ENCODE measurements around the gene INPP5J. TPM values are rescaled to one million over a fixed set of nuclear protein-coding genes. Genes with fewer than 3 reads are reported as not detected.

The INPP5J gene
- total RNA-seq, 2 experiments from 2014 or later = 0.59 to 0.69 TPM

GRCh38 chr22:31136711-31137110 is 13.9 kb downstream of the INPP5J start:
- H3K27ac ChIP-seq (ENCODE audit: low read depth in 1 of 2, low read length in 2 of 2) = no peak overlapping the region
- no peaks in the 10 kb centered on the region for H3K36me3 ChIP-seq (ENCODE audit: insufficient read depth, low read length)
- no peaks in the 10 kb centered on the region for H3K4me1 ChIP-seq (ENCODE audit: insufficient read depth, low read length)
- no peaks in the 10 kb centered on the region for H3K9me3 ChIP-seq (ENCODE audit: control insufficient read depth in 1 of 2, insufficient read depth in 1 of 2, low read length in 2 of 2)
- Mint-ChIP-seq H3K27ac (no peak overlapping the region), H3K27me3 (no peaks in the 10 kb centered on the region), H3K4me1 (ENCODE audit: low read depth) (no peaks in the 10 kb centered on the region), H3K36me3 (ENCODE audit: low read depth) (no peaks in the 10 kb centered on the region), H3K4me3 (no peak overlapping the region), H3K9me3 (no peaks in the 10 kb centered on the region)
- TF ChIP-seq CTCF (IDR thresholded peaks at IDR 0.05) = no peak
- ATAC-seq (ENCODE audit: poor library complexity) (no peak), DNase-seq (no peak)
- H3K4me3 ChIP-seq (ENCODE audit: low read length) = no peak overlapping the region
- CTCF ChIA-PET = no interaction called here
- intact Hi-C loops (cut with DNase I, micrococcal nuclease) = no loop called here
- POLR2A ChIA-PET = no interaction called here
- no peaks in the 10 kb centered on the region for H3K27me3 ChIP-seq (ENCODE audit: control insufficient read depth in 1 of 2, insufficient read depth in 2 of 2, low read length in 2 of 2)

- Mint-ChIP-seq H3K4me3 (no peak overlapping the region), H3K9me3 (no peaks in the 10 kb centered on the region), H3K27ac (no peak overlapping the region), H3K36me3 (ENCODE audit: low read depth) (no peaks in the 10 kb centered on the region), H3K27me3 (no peaks in the 10 kb centered on the region), H3K4me1 (ENCODE audit: low read depth) (no peaks in the 10 kb centered on the region)
- Histone ChIP-seq H3K36me3 (ENCODE audit: insufficient read depth, low read length) (no peaks in the 10 kb centered on the region), H3K4me1 (ENCODE audit: insufficient read depth, low read length) (no peaks in the 10 kb centered on the region), H3K27me3 (ENCODE audit: control insufficient read depth in 1 of 2, insufficient read depth in 2 of 2, low read length in 2 of 2) (no peaks in the 10 kb centered on the region), H3K4me3 (ENCODE audit: low read length) (no peak overlapping the region), H3K9me3 (ENCODE audit: control insufficient read depth in 1 of 2, insufficient read depth in 1 of 2, low read length in 2 of 2) (no peaks in the 10 kb centered on the region), H3K27ac (ENCODE audit: low read depth in 1 of 2, low read length in 2 of 2) (no peak overlapping the region)
- POLR2A ChIA-PET = no interaction called here
- no peak for ATAC-seq (ENCODE audit: poor library complexity)
- intact Hi-C loops (cut with DNase I, micrococcal nuclease) = no loop called here
- no peak for DNase-seq
- CTCF ChIA-PET = no interaction called here
- TF ChIP-seq CTCF (IDR thresholded peaks at IDR 0.05) = no peak
These were observed 15.0 kb downstream of the INPP5J start for GRCh38 chr22:31137721-31138120.

GRCh38 chr22:31138126-31138525 is 15.4 kb downstream of the INPP5J start:
- Histone ChIP-seq H3K4me3 (ENCODE audit: low read length) (no peak overlapping the region), H3K4me1 (ENCODE audit: insufficient read depth, low read length) (no peaks in the 10 kb centered on the region), H3K9me3 (ENCODE audit: control insufficient read depth in 1 of 2, insufficient read depth in 1 of 2, low read length in 2 of 2) (no peaks in the 10 kb centered on the region), H3K27ac (ENCODE audit: low read depth in 1 of 2, low read length in 2 of 2) (no peak overlapping the region), H3K36me3 (ENCODE audit: insufficient read depth, low read length) (no peaks in the 10 kb centered on the region), H3K27me3 (ENCODE audit: control insufficient read depth in 1 of 2, insufficient read depth in 2 of 2, low read length in 2 of 2) (no peaks in the 10 kb centered on the region)
- no peak for DNase-seq
- ChIA-PET CTCF (no interaction called here), POLR2A (no interaction called here)
- no peak for ATAC-seq (ENCODE audit: poor library complexity)
- H3K27ac Mint-ChIP-seq = no peak overlapping the region
- no peaks in the 10 kb centered on the region for H3K27me3 Mint-ChIP-seq
- no peaks in the 10 kb centered on the region for H3K36me3 Mint-ChIP-seq (ENCODE audit: low read depth)
- no peak for TF ChIP-seq CTCF (IDR thresholded peaks at IDR 0.05)
- intact Hi-C loops (cut with DNase I, micrococcal nuclease) = no loop called here
- H3K9me3 Mint-ChIP-seq = no peaks in the 10 kb centered on the region
- H3K4me1 Mint-ChIP-seq (ENCODE audit: low read depth) = no peaks in the 10 kb centered on the region
- no peak overlapping the region for H3K4me3 Mint-ChIP-seq

Measured in CD4-positive, alpha-beta T cell (primary cell).